WTC11 (cell line): ENCODE results near the gene HDAC10. TPM values are rescaled to one million over a fixed set of nuclear protein-coding genes. Genes with fewer than 3 reads are reported as not detected.
A peak's percentile ranks its signal among the peaks of the same experiment; 100 is the strongest.

Experiments
- ATAC-seq: fragments of 200-7000 bp; cut with Tn5 transposase; 2 replicates; pipeline ENCODE4 v1.10.0; 2021; ENCODE audit warnings: mild to moderate bottlenecking, moderate library complexity
- CTCF ChIA-PET: fragments of 300-600 bp; sonication (Branson Sonifier 250); formaldehyde crosslinking; loops from one replicate; lab custom pipeline; 2021; ENCODE audit warnings: antibody characterized with exemption; lab: Charles Lee
- POLR2A ChIA-PET: fragments of 350-600 bp; sonication (Branson Sonifier 250); formaldehyde crosslinking; loops from one replicate; lab custom pipeline; 2021; ENCODE audit warnings: antibody characterized with exemption; lab: Charles Lee
- DNase-seq: peaks from one replicate; pipeline ENCODE4 v3.0.0; 2021; ENCODE audit warnings: low spot score
- H3K27ac Mint-ChIP-seq: 2 replicates; pipeline ENCODE4 v1.8.0; 2021; ENCODE audit warnings: mixed read lengths
- H3K27me3 Mint-ChIP-seq: 2 replicates; pipeline ENCODE4 v1.8.0; 2021; ENCODE audit warnings: low read depth, mild to moderate bottlenecking, moderate library complexity, mixed read lengths
- H3K36me3 Mint-ChIP-seq: 2 replicates; pipeline ENCODE4 v1.8.0; 2021; ENCODE audit warnings: mixed read lengths
- H3K4me1 Mint-ChIP-seq: 2 replicates; pipeline ENCODE4 v1.8.0; 2022; ENCODE audit warnings: mixed read lengths
- H3K4me3 Mint-ChIP-seq: 2 replicates; pipeline ENCODE4 v1.8.0; 2021; ENCODE audit warnings: mild to moderate bottlenecking, moderate library complexity, mixed read lengths
- H3K9me3 Mint-ChIP-seq: 2 replicates; pipeline ENCODE4 v1.8.0; 2021; ENCODE audit warnings: mixed read lengths
- ESRRA ChIP-seq: sonication (generic); formaldehyde crosslinking; IDR thresholded peaks from 2 replicates; pipeline ENCODE4 v1.8.1; 2022; ENCODE audit warnings: mild to moderate bottlenecking, missing genetic modification reagents, borderline replicate concordance
- ETV6 ChIP-seq: sonication (generic); formaldehyde crosslinking; IDR thresholded peaks from 2 replicates; pipeline ENCODE4 v1.8.1; 2022; ENCODE audit warnings: mild to moderate bottlenecking, missing genetic modification reagents
- FOXP1 ChIP-seq: sonication (generic); formaldehyde crosslinking; IDR thresholded peaks from 2 replicates; pipeline ENCODE4 v1.8.0; 2022; ENCODE audit warnings: missing genetic modification reagents, mild to moderate bottlenecking, moderate library complexity, borderline replicate concordance
- JAZF1 ChIP-seq: fragments of 250-450 bp; sonication (Bioruptor Pico); IDR thresholded peaks from 2 replicates; pipeline ENCODE4 v1.9.0; 2021; ENCODE audit warnings: moderate library complexity, mild to moderate bottlenecking, inconsistent platforms
- NFATC4 ChIP-seq: fragments of 250-450 bp; sonication (Bioruptor Pico); IDR thresholded peaks from 2 replicates; pipeline ENCODE4 v1.9.0; 2021; ENCODE audit warnings: mild to moderate bottlenecking
- NFE2L1 ChIP-seq: sonication (generic); formaldehyde crosslinking; IDR thresholded peaks from 2 replicates; pipeline ENCODE4 v1.8.1; 2023; ENCODE audit warnings: missing genetic modification reagents
- NFYB ChIP-seq: sonication (generic); formaldehyde crosslinking; conservative IDR thresholded peaks from 2 replicates; pipeline ENCODE4 v1.8.0; 2022; ENCODE audit warnings: low read depth, missing genetic modification reagents
- NR2C2 ChIP-seq: sonication (generic); formaldehyde crosslinking; IDR thresholded peaks from 2 replicates; pipeline ENCODE4 v1.8.0; 2022; ENCODE audit warnings: mild to moderate bottlenecking, missing genetic modification reagents
- OVOL2 ChIP-seq: fragments of 250-450 bp; sonication (Bioruptor Pico); IDR thresholded peaks from 2 replicates; pipeline ENCODE4 v1.9.0; 2021; ENCODE audit warnings: mild to moderate bottlenecking, borderline replicate concordance
- RELA ChIP-seq: sonication (generic); formaldehyde crosslinking; IDR thresholded peaks from 2 replicates; pipeline ENCODE4 v1.8.1; 2022; ENCODE audit warnings: missing genetic modification reagents, mild to moderate bottlenecking, borderline replicate concordance
- SOX15 ChIP-seq: fragments of 250-450 bp; sonication (Bioruptor Pico); IDR thresholded peaks from 2 replicates; pipeline ENCODE4 v1.9.0; 2021; ENCODE audit warnings: mild to moderate bottlenecking
- TP53 ChIP-seq: sonication (generic); formaldehyde crosslinking; IDR thresholded peaks from 2 replicates; pipeline ENCODE4 v1.8.1; 2023; ENCODE audit warnings: mild to moderate bottlenecking, missing genetic modification reagents
- ZBTB21 ChIP-seq: sonication (generic); formaldehyde crosslinking; IDR thresholded peaks from 2 replicates; pipeline ENCODE4 v1.8.1; 2023; ENCODE audit warnings: mild to moderate bottlenecking, missing genetic modification reagents, borderline replicate concordance
- ZNF121 ChIP-seq: sonication (generic); formaldehyde crosslinking; IDR thresholded peaks from 2 replicates; pipeline ENCODE4 v1.8.0; 2023; ENCODE audit warnings: missing genetic modification reagents
- ZNF138 ChIP-seq: sonication (generic); formaldehyde crosslinking; conservative IDR thresholded peaks from 2 replicates; pipeline ENCODE4 v1.8.1; 2022; ENCODE audit warnings: mild to moderate bottlenecking, moderate library complexity, missing genetic modification reagents
- ZNF219 ChIP-seq: sonication (generic); formaldehyde crosslinking; IDR thresholded peaks from 2 replicates; pipeline ENCODE4 v1.8.0; 2023; ENCODE audit warnings: missing genetic modification reagents, mild to moderate bottlenecking, borderline replicate concordance
- total RNA-seq: library from RNA; stranded (reverse); gene quantifications from 3 replicates; pipeline ENCODE4 v1.2.3, GENCODE V29; 2021
- TF ChIP-seq, protein P1 (sequence below): sonication (generic); formaldehyde crosslinking; IDR thresholded peaks from 2 replicates; pipeline ENCODE4 v1.8.0; 2022; ENCODE audit warnings: mild to moderate bottlenecking, missing genetic modification reagents
- TF ChIP-seq, protein P2 (sequence below): sonication (generic); formaldehyde crosslinking; IDR thresholded peaks from 2 replicates; pipeline ENCODE4 v1.8.0; 2022; ENCODE audit warnings: mild to moderate bottlenecking, missing genetic modification reagents
- TF ChIP-seq, protein P3 (sequence below): sonication (generic); formaldehyde crosslinking; IDR thresholded peaks from 2 replicates; pipeline ENCODE4 v1.8.1; 2023; ENCODE audit warnings: mild to moderate bottlenecking, moderate library complexity, missing genetic modification reagents
- TF ChIP-seq, protein P4 (sequence below): sonication (generic); formaldehyde crosslinking; IDR thresholded peaks from 2 replicates; pipeline ENCODE4 v1.8.1; 2023; ENCODE audit warnings: mild to moderate bottlenecking, missing genetic modification reagents
- TF ChIP-seq, protein P5 (sequence below): sonication (generic); formaldehyde crosslinking; IDR thresholded peaks from 2 replicates; pipeline ENCODE4 v1.8.1; 2023; ENCODE audit warnings: mild to moderate bottlenecking, missing genetic modification reagents, moderate library complexity
- TF ChIP-seq, protein P6 (sequence below): fragments of 250-450 bp; sonication (Bioruptor Pico); IDR thresholded peaks from 2 replicates; pipeline ENCODE4 v1.9.0; 2021; ENCODE audit warnings: moderate library complexity, mild to moderate bottlenecking, inconsistent platforms, borderline replicate concordance

HDAC10 gene
- total RNA-seq, 1 experiment from 2014 or later, result 40.9 TPM

DNA sequence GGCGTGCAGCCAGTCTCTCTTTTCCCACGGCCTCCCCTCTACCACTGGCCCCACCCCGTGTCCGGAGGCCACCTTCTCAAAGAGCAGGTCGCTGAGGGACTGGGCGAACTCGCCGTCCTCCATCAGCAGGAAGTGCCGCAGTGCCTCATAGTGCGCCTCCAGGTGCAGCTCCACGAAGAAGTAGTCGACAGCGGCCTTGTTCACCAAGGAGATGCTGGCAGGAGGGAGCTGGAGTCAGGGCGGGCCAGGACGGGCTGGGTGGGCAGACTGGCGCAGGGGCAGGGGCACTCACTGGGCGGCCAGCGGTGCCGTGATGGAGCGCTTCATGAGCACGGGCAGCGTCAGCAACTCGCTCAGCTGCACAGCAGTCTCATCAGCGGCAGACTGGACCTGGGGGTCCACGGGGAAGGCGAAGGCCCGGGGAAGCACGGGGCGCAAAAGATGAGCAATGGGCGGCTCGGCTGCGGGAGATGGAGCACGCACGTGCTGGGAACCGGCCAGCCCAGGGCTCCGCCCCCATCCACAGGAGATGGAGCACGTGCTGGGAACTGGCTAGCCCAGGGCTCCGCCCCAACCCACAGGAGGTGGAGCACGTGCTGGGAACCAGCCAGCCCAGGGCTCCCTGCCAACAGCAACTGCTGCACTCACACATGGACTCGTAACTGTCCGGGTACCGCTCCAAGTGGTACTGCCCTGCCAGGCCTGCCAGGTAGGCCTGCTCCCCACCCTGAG lies 31.9 kb downstream of the HDAC10 start (continued):
- TF ChIP-seq OVOL2 (CRISPR knock-in tag), result no peak
- TF ChIP-seq ESRRA (CRISPR knock-in tag), result no peak
- TF ChIP-seq, protein P1, sequence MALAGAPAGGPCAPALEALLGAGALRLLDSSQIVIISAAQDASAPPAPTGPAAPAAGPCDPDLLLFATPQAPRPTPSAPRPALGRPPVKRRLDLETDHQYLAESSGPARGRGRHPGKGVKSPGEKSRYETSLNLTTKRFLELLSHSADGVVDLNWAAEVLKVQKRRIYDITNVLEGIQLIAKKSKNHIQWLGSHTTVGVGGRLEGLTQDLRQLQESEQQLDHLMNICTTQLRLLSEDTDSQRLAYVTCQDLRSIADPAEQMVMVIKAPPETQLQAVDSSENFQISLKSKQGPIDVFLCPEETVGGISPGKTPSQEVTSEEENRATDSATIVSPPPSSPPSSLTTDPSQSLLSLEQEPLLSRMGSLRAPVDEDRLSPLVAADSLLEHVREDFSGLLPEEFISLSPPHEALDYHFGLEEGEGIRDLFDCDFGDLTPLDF (CRISPR knock-in tag), result peak; percentile 48; the same call in 1 of the 2 replicates
- no peak for TF ChIP-seq JAZF1 (CRISPR knock-in tag)
- TF ChIP-seq, protein P2, sequence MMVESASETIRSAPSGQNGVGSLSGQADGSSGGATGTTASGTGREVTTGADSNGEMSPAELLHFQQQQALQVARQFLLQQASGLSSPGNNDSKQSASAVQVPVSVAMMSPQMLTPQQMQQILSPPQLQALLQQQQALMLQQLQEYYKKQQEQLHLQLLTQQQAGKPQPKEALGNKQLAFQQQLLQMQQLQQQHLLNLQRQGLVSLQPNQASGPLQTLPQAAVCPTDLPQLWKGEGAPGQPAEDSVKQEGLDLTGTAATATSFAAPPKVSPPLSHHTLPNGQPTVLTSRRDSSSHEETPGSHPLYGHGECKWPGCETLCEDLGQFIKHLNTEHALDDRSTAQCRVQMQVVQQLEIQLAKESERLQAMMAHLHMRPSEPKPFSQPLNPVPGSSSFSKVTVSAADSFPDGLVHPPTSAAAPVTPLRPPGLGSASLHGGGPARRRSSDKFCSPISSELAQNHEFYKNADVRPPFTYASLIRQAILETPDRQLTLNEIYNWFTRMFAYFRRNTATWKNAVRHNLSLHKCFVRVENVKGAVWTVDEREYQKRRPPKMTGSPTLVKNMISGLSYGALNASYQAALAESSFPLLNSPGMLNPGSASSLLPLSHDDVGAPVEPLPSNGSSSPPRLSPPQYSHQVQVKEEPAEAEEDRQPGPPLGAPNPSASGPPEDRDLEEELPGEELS (CRISPR knock-in tag), result no peak

DNA sequence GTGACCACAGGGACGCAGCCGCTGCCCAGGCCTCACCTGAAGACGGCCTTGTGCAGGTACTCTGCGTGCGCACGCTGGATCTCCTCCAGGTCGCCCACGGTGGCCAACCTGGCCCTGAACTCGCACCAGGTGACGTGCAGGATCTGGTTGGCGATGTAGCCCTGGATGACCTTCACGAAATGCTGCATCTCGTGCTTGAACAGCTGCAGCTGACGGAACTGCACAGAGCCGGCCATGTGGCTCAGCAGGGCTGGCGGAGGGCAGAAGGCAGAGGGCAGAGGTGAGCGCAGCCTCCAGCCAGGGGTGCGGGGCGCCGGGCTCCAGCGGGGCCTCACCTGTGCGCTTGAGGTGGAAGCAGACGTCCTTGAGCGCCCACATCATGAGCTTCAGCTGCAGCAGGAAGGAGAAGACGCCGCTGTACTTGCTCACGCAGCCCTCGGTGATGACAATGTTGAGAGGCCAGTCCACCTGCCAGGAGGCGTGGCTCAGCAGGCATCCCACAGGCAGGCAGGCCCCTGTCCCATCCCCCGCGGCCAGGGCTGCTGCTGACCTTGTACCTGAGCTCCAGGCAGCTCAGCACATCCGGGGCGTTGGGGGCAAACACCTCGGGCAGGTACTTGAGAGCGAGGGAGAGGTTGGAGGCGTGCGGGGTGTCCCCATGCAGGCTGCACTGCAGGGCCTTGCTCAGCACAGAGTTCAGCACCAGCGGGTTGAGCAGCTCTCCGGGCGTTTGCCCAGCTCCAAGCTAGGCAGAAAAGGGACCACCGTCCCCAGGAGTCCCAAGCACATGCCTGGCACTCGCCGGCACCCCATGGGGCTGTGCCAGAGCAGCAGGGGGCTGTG lies 32.7 kb downstream of the HDAC10 start:
- Mint-ChIP-seq H3K4me1 (peaks cover 5% of the 10 kb centered on the region; the same call in 1 of the 2 replicates), H3K4me3 (no peak overlapping the region), H3K36me3 (peaks cover 41% of the 10 kb centered on the region), H3K27me3 (no peaks in the 10 kb centered on the region), H3K9me3 (no peaks in the 10 kb centered on the region), H3K27ac (no peak overlapping the region)
- TF ChIP-seq NR2C2 (no peak), ETV6 (CRISPR knock-in tag) (no peak), SOX15 (CRISPR knock-in tag) (no peak), NFATC4 (CRISPR knock-in tag) (no peak), NFYB (CRISPR knock-in tag) (no peak), JAZF1 (CRISPR knock-in tag) (no peak)
- TF ChIP-seq, protein P3, sequence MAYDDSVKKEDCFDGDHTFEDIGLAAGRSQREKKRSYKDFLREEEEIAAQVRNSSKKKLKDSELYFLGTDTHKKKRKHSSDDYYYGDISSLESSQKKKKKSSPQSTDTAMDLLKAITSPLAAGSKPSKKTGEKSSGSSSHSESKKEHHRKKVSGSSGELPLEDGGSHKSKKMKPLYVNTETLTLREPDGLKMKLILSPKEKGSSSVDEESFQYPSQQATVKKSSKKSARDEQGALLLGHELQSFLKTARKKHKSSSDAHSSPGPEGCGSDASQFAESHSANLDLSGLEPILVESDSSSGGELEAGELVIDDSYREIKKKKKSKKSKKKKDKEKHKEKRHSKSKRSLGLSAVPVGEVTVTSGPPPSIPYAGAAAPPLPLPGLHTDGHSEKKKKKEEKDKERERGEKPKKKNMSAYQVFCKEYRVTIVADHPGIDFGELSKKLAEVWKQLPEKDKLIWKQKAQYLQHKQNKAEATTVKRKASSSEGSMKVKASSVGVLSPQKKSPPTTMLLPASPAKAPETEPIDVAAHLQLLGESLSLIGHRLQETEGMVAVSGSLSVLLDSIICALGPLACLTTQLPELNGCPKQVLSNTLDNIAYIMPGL (CRISPR knock-in tag), result no peak
- ChIA-PET CTCF (interaction anchor here (0.6 to 1.8 kb wide), 5 partner anchors 10 to 148 kb away, joined by 3 to 7 read pairs (median 3); partner anchors contain the start of gene HDAC10), POLR2A (no interaction called here)
- DNase-seq, result no peak
- no peak; the same call in 1 of the 2 replicates for ATAC-seq

DNA sequence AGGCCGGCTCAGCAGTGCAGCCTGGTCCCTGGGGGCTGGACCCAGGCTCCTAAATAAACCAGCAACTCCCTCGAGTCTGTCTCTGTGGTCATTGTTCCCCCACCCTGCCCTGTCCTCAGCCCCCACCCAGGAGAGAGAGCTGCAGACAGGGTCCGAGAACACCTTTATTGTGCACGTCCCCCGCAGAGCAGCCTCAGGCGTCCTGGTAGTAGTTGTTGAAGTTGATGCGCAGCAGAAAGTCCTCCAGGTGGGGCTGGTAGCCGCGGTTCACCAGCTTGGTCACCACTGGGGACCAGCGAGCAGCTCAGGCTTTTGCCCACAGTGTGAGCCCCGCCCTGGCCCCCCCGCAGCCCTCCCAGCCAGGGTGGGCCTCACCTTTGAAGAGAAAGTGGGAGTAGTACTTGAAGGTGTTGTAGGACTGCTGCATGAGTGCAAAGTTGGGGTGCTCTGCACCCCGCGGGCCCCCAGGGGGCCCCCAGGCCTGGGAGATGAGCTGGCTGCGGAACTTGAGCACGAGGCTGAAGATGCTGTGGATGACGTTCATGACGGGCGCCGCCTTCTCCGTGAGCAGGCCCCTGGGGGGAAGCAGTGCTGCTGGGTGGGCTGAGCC lies 33.4 kb downstream of the HDAC10 start:
- Mint-ChIP-seq H3K27me3 (no peaks in the 10 kb centered on the region), H3K9me3 (no peaks in the 10 kb centered on the region), H3K4me1 (peaks cover 5% of the 10 kb centered on the region; the same call in 1 of the 2 replicates), H3K27ac (no peak overlapping the region), H3K36me3 (peaks cover 44% of the 10 kb centered on the region), H3K4me3 (no peak overlapping the region)
- CTCF ChIA-PET, result interaction anchor here (1.4 to 1.8 kb wide), 2 partner anchors 11 to 34 kb away, joined by 3 to 7 read pairs; partner anchors contain the start of gene HDAC10
- POLR2A ChIA-PET, result no interaction called here
- ATAC-seq, result no peak
- no peak for DNase-seq
- TF ChIP-seq ZNF138 (no peak), TP53 (CRISPR knock-in tag) (no peak), ZBTB21 (CRISPR knock-in tag) (no peak), FOXP1 (no peak), NFE2L1 (CRISPR knock-in tag) (no peak), ZNF121 (no peak), RELA (CRISPR knock-in tag) (no peak), ZNF219 (CRISPR knock-in tag) (no peak)
- TF ChIP-seq, protein P4, sequence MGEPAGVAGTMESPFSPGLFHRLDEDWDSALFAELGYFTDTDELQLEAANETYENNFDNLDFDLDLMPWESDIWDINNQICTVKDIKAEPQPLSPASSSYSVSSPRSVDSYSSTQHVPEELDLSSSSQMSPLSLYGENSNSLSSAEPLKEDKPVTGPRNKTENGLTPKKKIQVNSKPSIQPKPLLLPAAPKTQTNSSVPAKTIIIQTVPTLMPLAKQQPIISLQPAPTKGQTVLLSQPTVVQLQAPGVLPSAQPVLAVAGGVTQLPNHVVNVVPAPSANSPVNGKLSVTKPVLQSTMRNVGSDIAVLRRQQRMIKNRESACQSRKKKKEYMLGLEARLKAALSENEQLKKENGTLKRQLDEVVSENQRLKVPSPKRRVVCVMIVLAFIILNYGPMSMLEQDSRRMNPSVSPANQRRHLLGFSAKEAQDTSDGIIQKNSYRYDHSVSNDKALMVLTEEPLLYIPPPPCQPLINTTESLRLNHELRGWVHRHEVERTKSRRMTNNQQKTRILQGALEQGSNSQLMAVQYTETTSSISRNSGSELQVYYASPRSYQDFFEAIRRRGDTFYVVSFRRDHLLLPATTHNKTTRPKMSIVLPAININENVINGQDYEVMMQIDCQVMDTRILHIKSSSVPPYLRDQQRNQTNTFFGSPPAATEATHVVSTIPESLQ (CRISPR knock-in tag), result no peak
- TF ChIP-seq, protein P5, sequence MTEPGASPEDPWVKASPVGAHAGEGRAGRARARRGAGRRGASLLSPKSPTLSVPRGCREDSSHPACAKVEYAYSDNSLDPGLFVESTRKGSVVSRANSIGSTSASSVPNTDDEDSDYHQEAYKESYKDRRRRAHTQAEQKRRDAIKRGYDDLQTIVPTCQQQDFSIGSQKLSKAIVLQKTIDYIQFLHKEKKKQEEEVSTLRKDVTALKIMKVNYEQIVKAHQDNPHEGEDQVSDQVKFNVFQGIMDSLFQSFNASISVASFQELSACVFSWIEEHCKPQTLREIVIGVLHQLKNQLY (CRISPR knock-in tag), result no peak
- TF ChIP-seq, protein P6, sequence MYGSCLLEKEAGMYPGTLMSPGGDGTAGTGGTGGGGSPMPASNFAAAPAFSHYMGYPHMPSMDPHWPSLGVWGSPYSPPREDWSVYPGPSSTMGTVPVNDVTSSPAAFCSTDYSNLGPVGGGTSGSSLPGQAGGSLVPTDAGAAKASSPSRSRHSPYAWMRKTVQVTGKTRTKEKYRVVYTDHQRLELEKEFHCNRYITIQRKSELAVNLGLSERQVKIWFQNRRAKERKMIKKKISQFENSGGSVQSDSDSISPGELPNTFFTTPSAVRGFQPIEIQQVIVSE (CRISPR knock-in tag), result no peak
